ENCODE measurements around the gene IRF8. TPM values are rescaled to one million over a fixed set of nuclear protein-coding genes. Genes with fewer than 3 reads are reported as not detected.
"Not testable (repeated sequence)": the region's sequence is repeated elsewhere in the genome, so short reads cannot be mapped to it uniquely, and the experiment has no call there.

IRF8 gene
- total RNA-seq, 4 donors from 2014 or later: 2.4 to 14.6 (median 5.0) TPM

DNA sequence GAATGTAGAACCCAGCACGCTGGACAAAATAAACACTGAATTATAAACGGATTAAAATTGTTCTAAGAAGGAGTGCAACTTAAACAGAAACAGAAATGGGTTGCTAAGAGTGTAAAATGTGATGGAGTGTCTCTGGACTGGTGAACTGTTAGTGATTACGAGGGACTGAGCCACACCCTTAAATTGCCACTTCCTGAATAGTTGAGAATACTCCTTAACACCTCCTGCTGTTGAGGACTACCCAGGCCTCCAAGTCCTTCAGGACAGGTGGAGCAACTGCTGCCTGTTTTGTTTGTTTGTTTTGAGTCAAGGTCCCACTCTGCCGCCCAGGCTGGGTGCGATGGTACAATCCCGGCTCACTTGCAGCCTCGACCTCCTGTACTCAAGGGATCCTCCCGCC, 25.8 kb upstream of the IRF8 start:
- WGBS, 2 donors: 69 to 75% methylated on average over 8 of the region's 8 CpGs

DNA sequence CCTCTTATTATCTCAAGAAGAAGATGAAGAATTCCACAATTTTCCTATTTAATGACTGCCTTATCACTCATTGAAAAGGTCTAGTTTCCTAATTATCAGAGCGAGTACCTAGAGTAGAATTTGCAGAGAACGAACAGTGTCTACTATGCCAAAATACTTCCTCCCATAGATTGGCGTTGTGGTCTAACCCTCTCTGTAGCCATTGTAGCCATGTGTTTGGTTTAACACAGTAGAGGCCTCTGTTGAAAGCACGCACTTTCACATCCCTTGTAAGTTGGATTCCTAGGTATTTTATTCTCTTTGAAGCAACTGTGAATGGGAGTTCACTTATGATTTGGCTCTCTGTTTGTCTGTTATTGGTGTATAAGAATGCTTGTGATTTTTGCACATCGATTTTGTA, 24.9 kb upstream of the IRF8 start:
- H3K4me3 ChIP-seq (replicated peaks in 1 of 3); intact Hi-C loops (cut with DNase I): not testable (repeated sequence)

More for the DNA sequence above, 25.8 kb upstream of the IRF8 start:
- no peak for DNase-seq
- Histone ChIP-seq H3K4me1 (peaks cover 0 to 3% of the 10 kb centered on the region in 2 donors), H3K27me3 (no peaks in the 10 kb centered on the region), H3K9me3 (no peaks in the 10 kb centered on the region), H3K36me3 (no peaks in the 10 kb centered on the region), H3K4me3 (replicated peaks in 1 of 3) (no peak overlapping the region), H3K27ac (no peak overlapping the region)
- no peak for TF ChIP-seq POLR2A (IDR thresholded peaks at IDR 0.05)
- TF ChIP-seq, protein P1, sequence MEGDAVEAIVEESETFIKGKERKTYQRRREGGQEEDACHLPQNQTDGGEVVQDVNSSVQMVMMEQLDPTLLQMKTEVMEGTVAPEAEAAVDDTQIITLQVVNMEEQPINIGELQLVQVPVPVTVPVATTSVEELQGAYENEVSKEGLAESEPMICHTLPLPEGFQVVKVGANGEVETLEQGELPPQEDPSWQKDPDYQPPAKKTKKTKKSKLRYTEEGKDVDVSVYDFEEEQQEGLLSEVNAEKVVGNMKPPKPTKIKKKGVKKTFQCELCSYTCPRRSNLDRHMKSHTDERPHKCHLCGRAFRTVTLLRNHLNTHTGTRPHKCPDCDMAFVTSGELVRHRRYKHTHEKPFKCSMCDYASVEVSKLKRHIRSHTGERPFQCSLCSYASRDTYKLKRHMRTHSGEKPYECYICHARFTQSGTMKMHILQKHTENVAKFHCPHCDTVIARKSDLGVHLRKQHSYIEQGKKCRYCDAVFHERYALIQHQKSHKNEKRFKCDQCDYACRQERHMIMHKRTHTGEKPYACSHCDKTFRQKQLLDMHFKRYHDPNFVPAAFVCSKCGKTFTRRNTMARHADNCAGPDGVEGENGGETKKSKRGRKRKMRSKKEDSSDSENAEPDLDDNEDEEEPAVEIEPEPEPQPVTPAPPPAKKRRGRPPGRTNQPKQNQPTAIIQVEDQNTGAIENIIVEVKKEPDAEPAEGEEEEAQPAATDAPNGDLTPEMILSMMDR (IDR thresholded peaks at IDR 0.05): no peak
- intact Hi-C loops (cut with DNase I): no loop called here

DNA sequence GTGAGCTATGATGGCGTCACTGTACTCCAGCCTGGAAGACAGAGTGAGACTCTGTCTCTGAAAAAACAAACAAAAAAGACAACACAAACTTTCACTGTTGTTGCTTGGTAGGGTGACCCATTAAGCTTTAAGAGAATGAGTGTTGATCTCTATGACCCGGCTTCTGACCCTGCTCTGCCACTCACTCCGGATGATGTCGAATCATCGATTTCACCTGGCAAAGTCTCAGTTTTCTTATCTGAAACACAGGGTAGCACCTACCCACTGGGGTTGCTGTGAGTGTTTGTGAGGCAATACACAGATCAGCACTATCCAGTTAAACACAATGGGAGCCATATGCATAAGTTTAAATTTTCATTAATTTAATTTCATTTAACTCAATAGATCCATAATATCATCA, 20.6 kb upstream of the IRF8 start:
- Histone ChIP-seq H3K9me3 (no peaks in the 10 kb centered on the region), H3K4me1 (no peaks in the 10 kb centered on the region), H3K27me3 (no peaks in the 10 kb centered on the region), H3K36me3 (no peaks in the 10 kb centered on the region), H3K27ac (no peak overlapping the region), H3K4me3 (replicated peaks in 1 of 3) (no peak overlapping the region)
- intact Hi-C loops (cut with DNase I): no loop called here
- no peak for TF ChIP-seq POLR2A (IDR thresholded peaks at IDR 0.05)
- TF ChIP-seq, protein P1 (IDR thresholded peaks at IDR 0.05): no peak
- 81 to 83% methylated on average over 5 of the region's 5 CpGs for WGBS, 2 donors
- no peak for DNase-seq

More for the DNA sequence above, 24.9 kb upstream of the IRF8 start:
- DNase-seq, H3K36me3 ChIP-seq, H3K9me3 ChIP-seq, H3K27ac ChIP-seq, H3K27me3 ChIP-seq, H3K4me1 ChIP-seq: not testable (repeated sequence)
- WGBS, 2 donors: 85 to 86% methylated on average over 5 of the region's 5 CpGs

DNA sequence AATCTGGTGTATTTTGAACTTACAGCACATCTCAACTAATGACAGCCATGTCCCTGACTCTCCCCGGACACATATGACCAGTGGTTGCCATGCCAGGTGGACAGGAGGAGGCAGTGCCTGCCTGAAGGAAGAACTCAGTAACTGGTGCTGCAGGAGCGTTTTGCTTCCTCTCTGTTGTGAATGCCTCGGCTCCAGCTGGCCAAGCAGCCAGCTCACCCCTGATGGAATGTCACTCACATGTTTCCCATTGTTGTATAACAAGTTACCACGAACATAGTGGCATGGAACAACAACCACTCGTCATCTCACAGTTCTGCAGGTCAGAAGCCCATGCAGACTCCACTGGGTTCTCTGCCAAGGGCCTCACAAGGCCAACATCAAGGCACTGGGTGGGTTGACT, 20.1 kb upstream of the IRF8 start:
- H3K4me3 ChIP-seq (replicated peaks in 1 of 3): no peak overlapping the region
- DNase-seq: peak; percentile 33 to 46
- no peak for TF ChIP-seq POLR2A (IDR thresholded peaks at IDR 0.05)
- TF ChIP-seq, protein P1 (IDR thresholded peaks at IDR 0.05): peak in 2 of 6 experiments; percentile 10 to 26
- no peaks in the 10 kb centered on the region for H3K9me3 ChIP-seq
- intact Hi-C loops (cut with DNase I): no loop called here
- no peaks in the 10 kb centered on the region for H3K36me3 ChIP-seq
- H3K27me3 ChIP-seq: no peaks in the 10 kb centered on the region
- H3K27ac ChIP-seq: no peak overlapping the region
- no peaks in the 10 kb centered on the region for H3K4me1 ChIP-seq
- WGBS, 2 donors: 25 to 29% methylated on average over 5 of the region's 5 CpGs

DNA sequence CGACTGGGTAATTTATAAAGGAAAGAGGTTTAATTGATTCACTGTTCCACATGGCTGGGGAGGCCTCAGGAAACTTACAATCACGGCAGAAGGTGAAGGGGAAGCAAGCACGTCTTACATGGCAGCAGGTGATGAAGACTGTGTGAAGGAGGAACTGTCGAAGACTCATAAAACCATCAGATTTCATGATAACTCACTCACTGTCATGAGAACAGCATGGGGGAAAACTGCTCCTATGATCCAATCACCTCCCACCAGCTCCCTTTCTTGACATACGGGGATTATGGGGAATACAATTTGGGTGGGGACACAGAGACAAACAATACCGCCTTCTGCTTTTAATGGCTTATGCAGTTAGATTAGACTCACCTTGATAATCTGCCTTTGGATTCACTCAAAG, 19.4 kb upstream of the IRF8 start:
- intact Hi-C loops (cut with DNase I): no loop called here
- Histone ChIP-seq H3K36me3 (no peaks in the 10 kb centered on the region), H3K27me3 (no peaks in the 10 kb centered on the region), H3K4me3 (replicated peaks in 1 of 3) (no peak overlapping the region), H3K4me1 (no peaks in the 10 kb centered on the region), H3K27ac (no peak overlapping the region), H3K9me3 (no peaks in the 10 kb centered on the region)
- 79 to 81% methylated on average over 6 of the region's 6 CpGs for WGBS, 2 donors
- DNase-seq: no peak
- TF ChIP-seq POLR2A (IDR thresholded peaks at IDR 0.05): no peak
- TF ChIP-seq, protein P1 (IDR thresholded peaks at IDR 0.05): no peak
